Type B pancreatic cell (in vitro differentiated cells): ENCODE results near the gene TMEM238L. TPM values are rescaled to one million over a fixed set of nuclear protein-coding genes. Genes with fewer than 3 reads are reported as not detected.

Experiments
- DNase-seq: peaks from one replicate; pipeline ENCODE4 v3.0.0; 2021; ENCODE audit warnings: mixed read lengths; ENCODE audit not compliant: unreplicated experiment; ENCODE audit errors: extremely low spot score
- H3K27ac Mint-ChIP-seq: 2 replicates; pipeline ENCODE4 v1.8.0; 2021; ENCODE audit warnings: mild to moderate bottlenecking, mixed read lengths
- H3K27me3 Mint-ChIP-seq: 2 replicates; pipeline ENCODE4 v1.8.0; 2021; ENCODE audit warnings: mixed read lengths
- H3K36me3 Mint-ChIP-seq: 2 replicates; pipeline ENCODE4 v1.8.0; 2021; ENCODE audit warnings: mixed read lengths
- H3K4me1 Mint-ChIP-seq: one replicate; pipeline ENCODE4 v1.8.0; 2021; ENCODE audit warnings: mixed read lengths; ENCODE audit not compliant: unreplicated experiment
- H3K4me3 Mint-ChIP-seq: 2 replicates; pipeline ENCODE4 v1.8.0; 2021; ENCODE audit warnings: mild to moderate bottlenecking, mixed read lengths
- H3K9me3 Mint-ChIP-seq: 2 replicates; pipeline ENCODE4 v1.8.0; 2021; ENCODE audit warnings: mixed read lengths
- CTCF ChIP-seq: fragments of 200-600 bp; sonication (generic); conservative IDR thresholded peaks from 2 replicates; pipeline ENCODE4 v1.5.0; 2021; ENCODE audit warnings: antibody characterized with exemption, mild to moderate bottlenecking
- total RNA-seq: library from RNA; stranded (reverse); gene quantifications from 2 replicates; pipeline ENCODE4 v1.2.1, GENCODE V29; 2021; ENCODE audit warnings: low replicate concordance

Gene TMEM238L
- total RNA-seq, 1 donor from 2014 or later, result not detected

- H3K27me3 Mint-ChIP-seq, result no peaks in the 10 kb centered on the region
- no peaks in the 10 kb centered on the region for H3K36me3 Mint-ChIP-seq
- peaks cover 20% of the 10 kb centered on the region for H3K4me1 Mint-ChIP-seq
- no peak overlapping the region for H3K27ac Mint-ChIP-seq
- no peak for TF ChIP-seq CTCF
- no peak for DNase-seq
- H3K9me3 Mint-ChIP-seq, result no peaks in the 10 kb centered on the region
- no peak overlapping the region for H3K4me3 Mint-ChIP-seq
Observed at GRCh38 chr17:10775058-10775457, 28.8 kb downstream of the TMEM238L start.

- no peak for DNase-seq
- no peak overlapping the region for H3K27ac Mint-ChIP-seq
- no peaks in the 10 kb centered on the region for H3K27me3 Mint-ChIP-seq
- H3K4me1 Mint-ChIP-seq, result peaks cover 32% of the 10 kb centered on the region
- H3K9me3 Mint-ChIP-seq, result no peaks in the 10 kb centered on the region
- H3K4me3 Mint-ChIP-seq, result no peak overlapping the region
- H3K36me3 Mint-ChIP-seq, result no peaks in the 10 kb centered on the region
- no peak for TF ChIP-seq CTCF
Observed at GRCh38 chr17:10773391-10773790, 30.5 kb downstream of the TMEM238L start.

GRCh38 chr17:10772425-10773380, 31.2 kb downstream of the TMEM238L start:
- no peak for DNase-seq
- Mint-ChIP-seq H3K4me3 (peak overlapping the region; percentile 63), H3K9me3 (no peaks in the 10 kb centered on the region), H3K27ac (no peak overlapping the region), H3K4me1 (peaks cover 32% of the 10 kb centered on the region), H3K36me3 (no peaks in the 10 kb centered on the region), H3K27me3 (no peaks in the 10 kb centered on the region)
- peak; percentile 92 for TF ChIP-seq CTCF

- TF ChIP-seq CTCF, result no peak
- Mint-ChIP-seq H3K4me3 (peak overlapping the region; percentile 44), H3K9me3 (no peaks in the 10 kb centered on the region), H3K36me3 (no peaks in the 10 kb centered on the region), H3K27ac (peak overlapping the region; percentile 78), H3K27me3 (no peaks in the 10 kb centered on the region), H3K4me1 (peaks cover 32% of the 10 kb centered on the region)
- DNase-seq, result no peak
Observed at GRCh38 chr17:10771148-10771547, 32.8 kb downstream of the TMEM238L start.

GRCh38 chr17:10769840-10770239, 34.1 kb downstream of the TMEM238L start:
- no peaks in the 10 kb centered on the region for H3K36me3 Mint-ChIP-seq
- no peaks in the 10 kb centered on the region for H3K27me3 Mint-ChIP-seq
- no peak for DNase-seq

More at GRCh38 chr17:10769840-10770239, 34.1 kb downstream of the TMEM238L start:
- peaks cover 32% of the 10 kb centered on the region for H3K4me1 Mint-ChIP-seq
- H3K4me3 Mint-ChIP-seq, result no peak overlapping the region
- no peaks in the 10 kb centered on the region for H3K9me3 Mint-ChIP-seq
- no peak for TF ChIP-seq CTCF
- no peak overlapping the region for H3K27ac Mint-ChIP-seq
